Pons (tissue), 1 donor: Measurements from ENCODE around the gene TMEM52.
"Not testable (repeated sequence)": the region's sequence is repeated elsewhere in the genome, so short reads cannot be mapped to it uniquely, and the experiment has no call there.

Source experiments
- DNase-seq: peaks from one replicate; pipeline ENCODE4 v3.0.0-alpha.2; 2016; ENCODE audit warnings: low spot score

The TMEM52 gene

GRCh38 chr1:1946540-1946939 lies 27.5 kb upstream of the TMEM52 start:
- DNase-seq: no peak

GRCh38 chr1:1945782-1946393 lies 26.8 kb upstream of the TMEM52 start:
- no peak for DNase-seq

GRCh38 chr1:1943834-1944570 lies 24.9 kb upstream of the TMEM52 start:
- no peak for DNase-seq

GRCh38 chr1:1942753-1943656 lies 23.9 kb upstream of the TMEM52 start:
- DNase-seq: no peak

GRCh38 chr1:1941868-1942752 lies 23.0 kb upstream of the TMEM52 start:
- no peak for DNase-seq

- DNase-seq: no peak
Measured at GRCh38 chr1:1941211-1941841, 22.2 kb upstream of the TMEM52 start.

GRCh38 chr1:1940123-1940425 lies 21.0 kb upstream of the TMEM52 start:
- no peak for DNase-seq

- DNase-seq: no peak
Measured at GRCh38 chr1:1939296-1940122, 20.4 kb upstream of the TMEM52 start.

- no peak for DNase-seq
Measured at GRCh38 chr1:1938613-1939295, 19.7 kb upstream of the TMEM52 start.

- DNase-seq: no peak
Measured at GRCh38 chr1:1938276-1938573, 19.1 kb upstream of the TMEM52 start.

- DNase-seq: no peak
Measured at GRCh38 chr1:1937549-1938275, 18.6 kb upstream of the TMEM52 start.

- no peak for DNase-seq
Measured at GRCh38 chr1:1937061-1937460, 18.0 kb upstream of the TMEM52 start.

- DNase-seq: not testable (repeated sequence)
Measured at GRCh38 chr1:1934848-1935247, 15.8 kb upstream of the TMEM52 start.

- DNase-seq: no peak
Measured at GRCh38 chr1:1929639-1930545, 10.8 kb upstream of the TMEM52 start.

GRCh38 chr1:1929102-1929638 lies 10.1 kb upstream of the TMEM52 start:
- DNase-seq: no peak

- no peak for DNase-seq
Measured at GRCh38 chr1:1928231-1929101, 9.4 kb upstream of the TMEM52 start.

- no peak for DNase-seq
Measured at GRCh38 chr1:1927751-1928150, 8.7 kb upstream of the TMEM52 start.
